ENCODE measurements around the gene UBALD1. TPM values are rescaled to one million over a fixed set of nuclear protein-coding genes. Genes with fewer than 3 reads are reported as not detected.

Gene UBALD1
- total RNA-seq, 1 donor from 2014 or later, result 54.6 TPM

GRCh38 chr16:4591706-4592470, 22.8 kb downstream of the UBALD1 start:
- Mint-ChIP-seq H3K9me3 (ENCODE audit: unreplicated experiment) (peaks cover 6% of the 10 kb centered on the region), H3K4me1 (ENCODE audit: low read depth, unreplicated experiment) (peaks cover 15% of the 10 kb centered on the region), H3K4me3 (ENCODE audit: unreplicated experiment) (no peak overlapping the region), H3K36me3 (ENCODE audit: unreplicated experiment) (no peaks in the 10 kb centered on the region), H3K27me3 (ENCODE audit: unreplicated experiment) (peaks cover 10% of the 10 kb centered on the region), H3K27ac (ENCODE audit: unreplicated experiment) (peak overlapping the region; percentile 44)
- DNase-seq, result no peak
- no peak for TF ChIP-seq CTCF (IDR thresholded peaks at IDR 0.05; ENCODE audit: partially characterized antibody, unreplicated experiment)

GRCh38 chr16:4591191-4591590, 23.5 kb downstream of the UBALD1 start:
- Mint-ChIP-seq H3K27ac (ENCODE audit: unreplicated experiment) (no peak overlapping the region), H3K36me3 (ENCODE audit: unreplicated experiment) (no peaks in the 10 kb centered on the region), H3K4me3 (ENCODE audit: unreplicated experiment) (no peak overlapping the region), H3K27me3 (ENCODE audit: unreplicated experiment) (peaks cover 10% of the 10 kb centered on the region), H3K4me1 (ENCODE audit: low read depth, unreplicated experiment) (peaks cover 17% of the 10 kb centered on the region), H3K9me3 (ENCODE audit: unreplicated experiment) (peaks cover 6% of the 10 kb centered on the region)
- no peak for TF ChIP-seq CTCF (IDR thresholded peaks at IDR 0.05; ENCODE audit: partially characterized antibody, unreplicated experiment)
- no peak for DNase-seq

GRCh38 chr16:4588961-4589360, 25.7 kb downstream of the UBALD1 start:
- no peak overlapping the region for H3K27ac Mint-ChIP-seq (ENCODE audit: unreplicated experiment)
- H3K9me3 Mint-ChIP-seq (ENCODE audit: unreplicated experiment), result peaks cover 6% of the 10 kb centered on the region
- H3K27me3 Mint-ChIP-seq (ENCODE audit: unreplicated experiment), result peaks cover 10% of the 10 kb centered on the region
- no peak for DNase-seq
- no peaks in the 10 kb centered on the region for H3K36me3 Mint-ChIP-seq (ENCODE audit: unreplicated experiment)
- no peak overlapping the region for H3K4me3 Mint-ChIP-seq (ENCODE audit: unreplicated experiment)
- H3K4me1 Mint-ChIP-seq (ENCODE audit: low read depth, unreplicated experiment), result peaks cover 21% of the 10 kb centered on the region
- TF ChIP-seq CTCF (IDR thresholded peaks at IDR 0.05; ENCODE audit: partially characterized antibody, unreplicated experiment), result no peak

GRCh38 chr16:4588386-4588785, 26.3 kb downstream of the UBALD1 start:
- H3K36me3 Mint-ChIP-seq (ENCODE audit: unreplicated experiment), result no peaks in the 10 kb centered on the region
- TF ChIP-seq CTCF (IDR thresholded peaks at IDR 0.05; ENCODE audit: partially characterized antibody, unreplicated experiment), result no peak
- H3K27me3 Mint-ChIP-seq (ENCODE audit: unreplicated experiment), result peaks cover 10% of the 10 kb centered on the region
- H3K27ac Mint-ChIP-seq (ENCODE audit: unreplicated experiment), result no peak overlapping the region
- H3K4me3 Mint-ChIP-seq (ENCODE audit: unreplicated experiment), result no peak overlapping the region
- no peak for DNase-seq
- H3K4me1 Mint-ChIP-seq (ENCODE audit: low read depth, unreplicated experiment), result peaks cover 19% of the 10 kb centered on the region
- H3K9me3 Mint-ChIP-seq (ENCODE audit: unreplicated experiment), result peaks cover 6% of the 10 kb centered on the region

GRCh38 chr16:4586291-4586690, 28.4 kb downstream of the UBALD1 start:
- DNase-seq, result peak; percentile 46
- peak overlapping the region; percentile 20 for H3K4me3 Mint-ChIP-seq (ENCODE audit: unreplicated experiment)
- H3K4me1 Mint-ChIP-seq (ENCODE audit: low read depth, unreplicated experiment), result peaks cover 10% of the 10 kb centered on the region
- no peaks in the 10 kb centered on the region for H3K36me3 Mint-ChIP-seq (ENCODE audit: unreplicated experiment)
- TF ChIP-seq CTCF (IDR thresholded peaks at IDR 0.05; ENCODE audit: partially characterized antibody, unreplicated experiment), result no peak
- H3K27ac Mint-ChIP-seq (ENCODE audit: unreplicated experiment), result peak overlapping the region; percentile 88
- peaks cover 4% of the 10 kb centered on the region for H3K27me3 Mint-ChIP-seq (ENCODE audit: unreplicated experiment)
- no peaks in the 10 kb centered on the region for H3K9me3 Mint-ChIP-seq (ENCODE audit: unreplicated experiment)

Data from glutamatergic neuron (in vitro differentiated cells).